HT-29 (cell line): ENCODE data around the gene PLEKHG5. TPM values are rescaled to one million over a fixed set of nuclear protein-coding genes. Genes with fewer than 3 reads are reported as not detected.

Source experiments
- DNase-seq: peaks from one replicate; pipeline ENCODE4 v3.0.0-alpha.2; 2015; ENCODE audit warnings: low spot score
- total RNA-seq: library from RNA; depleted of rRNA; stranded (reverse); fragments of >200 nt; shearing (Covaris generic); gene quantifications from 2 replicates; pipeline ENCODE4 v1.2.3, GENCODE V29; 2014; rRNA removed

PLEKHG5 gene, protein sequence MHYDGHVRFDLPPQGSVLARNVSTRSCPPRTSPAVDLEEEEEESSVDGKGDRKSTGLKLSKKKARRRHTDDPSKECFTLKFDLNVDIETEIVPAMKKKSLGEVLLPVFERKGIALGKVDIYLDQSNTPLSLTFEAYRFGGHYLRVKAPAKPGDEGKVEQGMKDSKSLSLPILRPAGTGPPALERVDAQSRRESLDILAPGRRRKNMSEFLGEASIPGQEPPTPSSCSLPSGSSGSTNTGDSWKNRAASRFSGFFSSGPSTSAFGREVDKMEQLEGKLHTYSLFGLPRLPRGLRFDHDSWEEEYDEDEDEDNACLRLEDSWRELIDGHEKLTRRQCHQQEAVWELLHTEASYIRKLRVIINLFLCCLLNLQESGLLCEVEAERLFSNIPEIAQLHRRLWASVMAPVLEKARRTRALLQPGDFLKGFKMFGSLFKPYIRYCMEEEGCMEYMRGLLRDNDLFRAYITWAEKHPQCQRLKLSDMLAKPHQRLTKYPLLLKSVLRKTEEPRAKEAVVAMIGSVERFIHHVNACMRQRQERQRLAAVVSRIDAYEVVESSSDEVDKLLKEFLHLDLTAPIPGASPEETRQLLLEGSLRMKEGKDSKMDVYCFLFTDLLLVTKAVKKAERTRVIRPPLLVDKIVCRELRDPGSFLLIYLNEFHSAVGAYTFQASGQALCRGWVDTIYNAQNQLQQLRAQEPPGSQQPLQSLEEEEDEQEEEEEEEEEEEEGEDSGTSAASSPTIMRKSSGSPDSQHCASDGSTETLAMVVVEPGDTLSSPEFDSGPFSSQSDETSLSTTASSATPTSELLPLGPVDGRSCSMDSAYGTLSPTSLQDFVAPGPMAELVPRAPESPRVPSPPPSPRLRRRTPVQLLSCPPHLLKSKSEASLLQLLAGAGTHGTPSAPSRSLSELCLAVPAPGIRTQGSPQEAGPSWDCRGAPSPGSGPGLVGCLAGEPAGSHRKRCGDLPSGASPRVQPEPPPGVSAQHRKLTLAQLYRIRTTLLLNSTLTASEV
- 12.5 and 14.6 TPM in 2 replicates for total RNA-seq

DNA sequence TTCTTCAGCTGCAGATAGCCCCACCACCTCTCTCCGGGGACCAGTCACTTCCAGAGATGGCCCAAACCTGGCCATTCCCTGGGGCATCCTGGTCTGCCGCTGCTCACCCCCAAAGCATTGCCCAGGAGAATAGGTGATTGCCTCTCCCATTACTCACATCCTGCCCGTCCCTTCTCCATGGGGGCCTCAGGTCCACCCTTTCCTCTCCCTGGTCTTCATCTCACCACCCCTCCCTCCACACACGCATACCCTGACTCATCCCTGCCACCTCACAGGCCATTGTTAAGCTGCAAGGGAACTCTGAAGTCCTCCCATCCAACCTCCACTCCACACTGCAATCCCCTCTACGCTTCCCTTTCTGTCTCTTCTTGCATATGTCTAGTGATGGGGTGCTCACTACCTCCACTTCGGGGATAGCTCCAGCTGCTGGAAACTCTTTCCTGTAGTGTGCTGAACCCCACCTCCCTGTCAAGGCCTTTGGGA lies at the start of gene PLEKHG5:
TSS of gene PLEKHG5 (minus strand) at position 188 of the 483 bp plus-strand sequence. CDS start 14,096 bp downstream, outside the sequence.
- no peak for DNase-seq

DNA sequence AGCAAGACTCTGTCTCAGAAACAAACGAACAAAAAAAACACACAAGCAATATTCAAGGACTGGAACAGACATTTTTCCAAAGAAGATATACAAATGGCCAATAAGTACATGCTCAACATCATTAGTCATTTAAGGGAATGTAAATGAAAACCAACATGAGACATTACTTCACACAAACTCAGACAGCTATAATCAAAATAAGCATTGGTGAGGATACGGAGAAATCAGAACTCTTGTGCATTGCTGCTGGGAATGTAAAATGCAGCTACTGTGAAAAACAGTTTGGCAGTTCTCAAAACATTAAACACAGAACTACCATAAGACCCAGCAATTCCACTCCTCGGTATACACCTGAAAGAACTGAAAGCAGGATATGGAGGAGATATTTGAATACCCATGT lies 47.5 kb upstream of the PLEKHG5 start:
- no peak for DNase-seq

DNA sequence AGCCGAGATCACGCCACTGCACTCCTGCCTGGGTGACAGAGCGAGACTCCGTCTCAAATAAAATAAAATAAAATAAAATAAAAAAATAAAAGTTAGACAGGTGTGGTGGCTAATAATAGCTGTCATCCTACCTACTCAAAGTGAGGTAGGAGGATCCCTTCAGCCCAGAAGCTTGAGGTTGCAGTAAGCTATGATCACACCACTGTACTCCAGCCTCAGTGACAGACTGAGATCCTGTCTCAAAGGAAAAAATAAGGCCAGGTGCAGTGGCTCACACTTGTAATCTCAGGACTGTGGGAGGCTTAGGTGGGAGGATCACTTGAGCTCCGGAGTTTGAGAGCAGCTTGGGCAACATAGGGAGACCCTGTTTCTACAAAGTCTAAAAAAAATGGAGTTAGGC lies 44.8 kb upstream of the PLEKHG5 start:
- no peak for DNase-seq

DNA sequence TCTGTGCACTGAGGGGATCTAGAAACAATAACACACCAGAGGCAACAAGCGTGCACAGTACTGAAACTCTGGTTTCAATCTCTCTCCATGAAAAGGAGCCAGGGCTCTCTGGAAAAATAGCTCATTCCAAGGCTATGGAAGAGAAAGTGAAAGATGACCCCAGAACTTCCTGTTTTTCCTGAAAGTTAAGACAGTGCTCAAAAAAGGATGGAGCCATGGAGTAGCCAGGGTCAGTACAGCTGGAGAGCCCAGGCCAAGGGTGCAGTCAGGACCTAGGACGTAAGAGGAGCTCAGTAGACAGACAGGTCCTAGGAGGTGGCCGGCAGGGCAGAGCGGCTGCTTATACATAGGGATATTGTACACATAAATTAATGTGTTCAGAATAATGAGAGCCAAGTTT lies 43.7 kb upstream of the PLEKHG5 start:
- no peak for DNase-seq

DNA sequence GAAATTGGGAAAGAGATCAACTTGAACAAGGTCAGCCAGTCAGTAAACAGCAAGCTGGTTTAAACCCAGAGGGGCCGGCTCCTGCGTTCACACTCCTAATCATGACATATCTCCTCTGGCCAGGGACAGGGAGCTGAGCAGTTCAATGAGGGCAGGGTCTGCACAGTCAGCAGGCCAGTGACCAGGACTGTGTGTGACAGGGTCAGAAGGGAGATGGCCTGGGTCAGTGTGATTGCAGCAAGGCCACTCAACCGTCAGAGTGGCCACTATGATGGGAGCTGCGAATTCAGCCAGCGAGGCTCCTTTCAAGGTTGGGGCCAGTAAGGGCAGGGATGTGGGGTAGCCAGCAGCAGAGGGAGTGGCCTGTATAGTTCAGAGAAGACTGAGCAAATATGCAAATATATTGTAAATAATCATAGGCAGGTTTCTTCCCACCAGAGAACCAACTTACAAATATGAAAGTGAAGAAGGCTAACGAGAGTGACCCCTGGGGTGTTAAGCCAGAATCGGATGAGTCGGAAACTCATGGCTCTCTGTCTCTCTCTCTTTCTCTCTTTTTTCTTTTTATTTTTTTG lies 42.9 kb upstream of the PLEKHG5 start:
- no peak for DNase-seq

DNA sequence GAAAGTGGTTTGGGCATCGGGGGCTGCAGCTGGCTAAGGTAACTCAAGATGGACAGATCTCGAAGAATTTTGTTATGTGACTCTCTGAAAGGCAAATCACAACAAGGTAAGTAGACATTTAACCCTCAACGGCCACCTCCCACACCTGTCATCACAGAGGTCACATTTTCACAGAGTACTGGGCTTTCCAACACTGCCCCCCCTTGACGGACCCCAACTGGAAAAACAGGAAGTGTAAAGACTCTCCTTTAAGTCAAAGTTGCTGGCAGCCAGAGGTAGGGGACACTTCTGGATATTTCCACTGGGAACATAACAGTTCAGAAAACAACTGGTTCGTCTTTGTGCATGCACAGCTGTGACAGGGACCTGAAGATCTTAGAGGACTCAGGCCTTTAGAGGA lies 40.5 kb upstream of the PLEKHG5 start:
- DNase-seq = no peak

DNA sequence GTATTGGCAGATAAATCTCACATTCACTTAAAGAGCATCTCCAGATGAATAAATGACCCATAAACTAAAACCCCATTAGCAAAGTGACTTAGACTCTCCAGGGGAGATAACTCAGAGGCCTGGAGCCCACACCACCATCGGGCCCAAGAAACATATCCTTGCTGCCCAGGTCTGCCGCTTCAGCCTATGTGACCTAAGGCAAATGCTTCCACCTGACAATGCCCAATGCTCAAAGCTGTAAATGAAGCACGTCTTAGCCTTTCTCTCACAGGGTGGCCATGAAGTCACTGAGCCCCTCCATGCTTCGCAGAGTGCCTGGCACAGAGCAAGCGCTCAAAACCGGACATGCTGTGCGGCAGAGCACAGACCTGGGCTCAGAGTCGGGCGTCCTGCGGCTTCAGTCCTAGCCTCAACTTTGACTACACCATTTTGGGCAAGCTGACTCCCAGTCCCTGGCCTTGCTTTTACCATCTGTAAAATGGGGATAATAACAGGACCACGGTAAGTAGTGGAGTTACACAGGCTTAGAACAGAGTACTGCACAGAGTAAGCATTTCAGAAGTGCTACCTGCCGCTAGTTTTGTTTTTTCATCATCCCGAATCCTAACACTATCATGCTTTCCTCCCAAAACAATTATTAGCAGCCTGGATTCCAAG lies 39.2 kb upstream of the PLEKHG5 start:
- no peak for DNase-seq

DNA sequence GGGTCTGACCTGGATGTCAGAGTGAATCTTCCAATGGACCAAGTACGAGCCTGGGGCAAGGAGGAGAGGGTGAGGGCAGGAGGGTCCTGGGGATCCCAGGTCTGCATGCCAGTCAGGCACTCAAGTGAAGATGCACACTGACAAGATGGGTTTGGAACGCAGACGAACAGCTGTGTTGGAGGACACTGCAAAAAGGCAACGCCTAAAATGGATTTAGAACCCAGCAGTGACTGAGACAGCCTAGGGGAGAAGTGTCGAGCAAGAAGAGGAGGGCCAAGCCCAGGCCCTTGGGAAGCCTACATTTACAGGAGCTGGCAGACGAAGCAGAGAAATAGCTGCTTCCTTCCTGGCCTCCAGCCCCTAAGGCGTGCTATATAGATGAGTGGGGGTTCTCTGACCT lies 37.0 kb upstream of the PLEKHG5 start:
- DNase-seq = no peak

DNA sequence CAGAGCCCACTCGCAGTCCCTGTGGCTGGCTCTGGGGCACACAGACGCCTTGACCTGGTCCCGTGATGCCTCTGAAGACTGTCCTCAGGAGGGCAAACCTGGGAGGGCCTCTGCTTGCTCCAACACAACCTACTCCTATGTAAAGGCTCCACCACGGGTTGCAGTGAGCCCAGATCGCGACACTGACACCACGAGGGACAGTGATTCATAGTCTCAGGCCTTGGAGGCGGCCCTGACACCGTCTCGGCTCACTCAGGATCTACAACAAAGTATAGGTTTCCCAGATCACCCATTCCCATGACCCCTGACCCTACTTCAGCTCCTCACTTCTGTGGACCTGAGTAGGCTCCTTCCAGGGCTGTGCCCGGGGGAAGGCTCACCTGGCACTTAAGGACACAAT lies 34.8 kb upstream of the PLEKHG5 start:
- no peak for DNase-seq

DNA sequence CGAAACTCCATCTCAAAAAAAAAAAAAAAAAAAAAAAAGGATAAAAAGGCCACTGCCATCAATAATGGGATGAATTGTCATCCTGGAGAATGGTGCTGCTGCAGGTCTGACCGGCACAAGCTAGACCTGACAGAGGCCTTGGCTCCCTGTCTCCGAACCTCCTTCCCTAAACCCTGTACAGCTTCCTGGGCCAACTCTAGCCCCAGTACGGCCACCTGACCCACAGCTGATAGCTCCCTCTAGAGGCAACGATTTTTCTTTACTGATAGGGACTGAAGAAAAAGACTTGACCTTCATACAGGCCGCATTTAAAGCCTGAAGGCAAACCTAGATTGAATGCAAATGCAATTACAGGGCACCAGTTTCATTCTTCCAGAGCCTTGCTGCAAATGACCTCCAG lies 32.1 kb upstream of the PLEKHG5 start:
- DNase-seq = peak; percentile 62

DNA sequence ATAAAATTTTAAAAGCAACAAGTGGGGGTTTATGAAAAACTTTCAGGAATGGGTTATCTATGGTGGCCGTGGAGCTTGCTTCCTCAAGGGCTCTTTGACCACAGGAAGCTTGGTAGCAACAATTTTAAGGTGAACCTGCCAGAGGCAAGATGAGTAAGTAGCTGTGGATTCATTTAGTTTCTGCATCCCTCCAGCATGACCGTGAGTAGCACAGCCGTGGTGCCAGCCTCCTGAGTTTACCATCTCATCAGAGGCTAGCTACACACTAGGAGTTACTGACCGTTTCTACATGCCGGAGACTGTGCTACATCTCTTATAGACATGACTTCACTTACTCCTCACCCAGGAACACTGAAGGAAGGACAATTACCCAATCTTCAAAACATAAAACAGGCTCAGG lies 30.1 kb upstream of the PLEKHG5 start:
- DNase-seq = no peak

DNA sequence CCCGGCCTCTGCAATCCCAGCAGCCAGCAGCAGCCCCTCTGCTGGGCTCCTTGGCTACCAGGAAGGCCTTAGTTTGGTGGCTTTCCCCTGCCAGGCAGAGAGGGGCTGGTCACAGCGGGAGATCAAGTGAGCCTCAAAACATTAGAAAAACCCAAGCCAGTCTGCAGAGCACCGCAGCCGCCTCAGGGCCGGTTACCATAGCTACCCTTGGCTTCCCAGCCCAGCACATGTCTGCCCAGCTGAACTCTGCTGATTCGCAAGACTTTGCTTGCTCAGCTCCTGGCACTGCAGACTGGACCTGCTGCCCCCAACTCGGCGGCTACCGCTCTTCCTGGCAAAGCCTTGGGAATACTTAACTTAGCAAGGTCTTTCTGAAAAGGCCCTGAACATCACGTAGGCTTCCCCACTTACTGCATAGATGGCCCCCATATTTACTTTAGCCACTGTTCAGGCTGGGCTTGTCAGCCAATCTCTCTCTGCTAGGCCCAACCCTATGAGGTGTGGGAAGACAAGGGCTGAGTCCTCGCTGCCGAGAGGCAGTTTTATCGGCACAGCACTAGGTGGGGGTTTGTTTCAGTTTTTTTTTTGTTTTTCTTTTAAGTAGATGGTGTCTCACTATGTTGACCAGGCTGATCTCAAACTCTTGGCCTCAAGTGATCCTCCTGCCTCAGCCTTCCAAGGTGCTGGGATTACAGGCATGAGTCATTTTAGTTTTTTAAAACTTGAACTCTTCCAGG lies 28.6 kb upstream of the PLEKHG5 start:
- no peak for DNase-seq

DNA sequence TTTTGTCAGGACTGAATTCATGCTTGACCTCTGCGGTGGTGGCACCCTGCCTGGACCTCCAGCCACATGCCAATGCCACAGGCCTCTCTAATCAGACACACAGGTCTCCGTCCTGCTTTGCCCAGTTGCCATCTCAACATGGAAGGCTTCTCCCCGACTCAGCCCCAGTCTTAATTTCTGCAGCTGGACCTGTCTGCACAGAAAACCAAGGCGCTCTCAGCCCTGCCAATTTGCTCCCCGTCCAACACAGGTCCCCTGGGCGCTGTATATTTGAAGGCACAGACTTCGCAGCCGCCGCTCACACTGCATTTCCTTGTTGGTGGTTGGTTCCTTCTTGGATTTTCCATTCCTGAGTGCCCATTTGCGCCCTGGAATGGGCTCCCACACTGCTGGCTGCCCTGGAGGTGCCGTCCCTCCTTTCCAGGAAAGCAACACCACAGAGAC lies 28.0 kb upstream of the PLEKHG5 start:
- DNase-seq = no peak

DNA sequence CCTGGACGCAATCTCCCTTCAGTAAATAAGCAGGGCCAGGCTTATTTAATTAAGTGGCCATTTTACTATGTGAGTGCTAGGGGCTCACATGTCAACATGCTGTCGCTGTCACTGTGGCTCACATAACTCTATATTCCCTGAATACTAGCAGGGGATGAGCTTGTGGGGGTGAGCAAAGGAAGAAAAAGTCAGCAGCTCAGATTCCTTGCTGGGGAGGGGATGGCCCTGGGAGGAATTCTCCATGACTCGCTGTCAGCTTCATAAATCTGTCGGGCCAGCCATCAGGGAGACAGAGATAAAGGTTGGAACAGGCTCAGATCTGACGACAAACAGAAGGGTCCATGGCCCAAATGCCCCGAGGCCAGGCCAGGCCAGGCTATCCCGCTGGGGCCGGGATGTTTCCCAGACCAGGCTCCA lies 26.0 kb upstream of the PLEKHG5 start:
- DNase-seq = no peak

DNA sequence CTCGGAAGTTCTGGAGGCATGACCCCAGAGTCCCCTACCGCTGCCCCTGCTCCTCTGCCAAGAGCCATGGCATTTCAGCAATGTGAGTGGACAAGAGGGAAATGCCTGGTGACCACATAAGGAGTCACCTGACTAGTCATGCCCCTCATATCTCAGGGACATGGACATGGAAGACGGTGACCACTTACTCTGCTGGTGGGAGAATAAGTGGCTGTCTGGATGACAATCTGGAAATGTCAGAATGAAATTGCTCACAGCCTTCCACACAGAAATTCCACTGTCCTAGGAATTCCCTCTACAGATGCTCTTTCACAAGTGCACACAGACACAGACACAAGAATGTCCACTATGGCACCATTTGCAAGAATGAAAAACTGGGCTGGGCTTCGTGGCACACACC lies 24.3 kb upstream of the PLEKHG5 start:
- no peak for DNase-seq

DNA sequence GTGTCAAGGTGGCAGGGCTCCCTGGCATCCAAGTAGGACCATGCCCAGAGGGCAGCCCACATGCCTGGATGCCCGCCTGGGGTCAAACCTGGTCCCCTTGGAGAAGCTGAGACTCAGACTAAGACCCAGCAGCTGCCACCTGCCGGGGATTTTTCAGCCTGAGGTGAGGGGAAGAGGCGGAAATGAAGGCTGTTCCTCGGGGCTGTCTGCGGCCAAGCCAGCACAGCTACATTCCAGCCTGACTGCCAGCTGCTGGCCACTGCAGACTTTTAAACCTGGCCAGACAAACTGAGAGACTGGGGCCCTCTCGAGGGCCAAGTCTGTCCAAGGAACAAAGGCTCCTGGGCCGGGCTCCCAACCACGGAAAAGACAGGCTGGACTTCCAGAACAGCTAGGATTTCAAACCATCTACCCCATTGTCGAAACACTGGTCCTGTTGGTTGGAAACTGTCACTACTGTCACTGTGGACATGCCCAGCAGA lies 21.9 kb upstream of the PLEKHG5 start:
- peak; percentile 52 for DNase-seq

DNA sequence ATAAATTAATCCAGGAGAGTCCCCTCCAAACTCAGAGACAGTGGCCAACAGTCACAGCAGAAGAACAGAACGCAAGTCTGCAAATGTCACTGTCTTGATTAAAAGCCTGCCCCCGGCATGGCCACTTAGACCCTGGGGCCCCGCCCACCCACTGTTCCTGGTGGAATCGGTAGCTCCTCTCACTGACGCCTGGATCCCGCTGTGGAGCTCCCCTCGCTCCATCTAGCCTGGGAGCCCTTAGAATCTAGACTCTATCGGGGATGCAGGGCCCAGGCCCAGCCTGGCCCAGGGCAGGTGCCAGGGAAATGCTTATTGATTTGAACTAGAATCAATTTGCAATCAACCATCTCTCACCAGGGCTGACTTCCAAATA lies 21.4 kb upstream of the PLEKHG5 start:
- no peak for DNase-seq

DNA sequence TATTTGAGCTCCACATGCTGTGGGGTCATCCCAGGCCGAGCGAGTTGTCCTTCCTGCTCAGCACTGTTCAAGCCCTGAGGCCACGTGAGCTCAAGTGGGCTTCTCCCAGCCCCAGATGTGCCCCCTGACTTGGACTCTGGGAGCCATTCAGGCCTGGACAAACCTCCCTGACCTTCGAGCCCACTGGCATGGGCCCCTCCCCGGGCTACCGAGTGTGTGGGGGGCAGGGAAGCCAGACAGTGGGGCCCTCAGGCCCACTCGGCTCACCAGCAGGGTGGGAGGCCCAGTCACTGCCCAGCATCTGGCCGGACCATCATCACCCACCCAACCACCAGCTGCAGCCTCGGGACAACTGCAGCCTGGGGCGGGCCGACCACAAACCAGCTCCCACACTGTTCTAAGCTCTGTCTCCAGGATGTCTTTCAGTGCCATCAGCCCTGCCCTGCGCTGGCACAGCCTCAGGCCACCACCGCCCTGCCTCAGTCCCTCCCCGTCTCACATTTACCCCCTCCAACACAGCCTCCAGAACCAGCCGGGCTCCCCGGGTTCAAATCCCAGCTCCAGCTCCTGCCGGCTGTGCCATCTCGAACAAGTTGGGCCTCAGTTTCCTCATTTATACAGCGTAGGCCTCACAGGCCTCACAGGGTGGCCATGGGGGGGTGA lies 20.9 kb upstream of the PLEKHG5 start:
- DNase-seq = no peak

DNA sequence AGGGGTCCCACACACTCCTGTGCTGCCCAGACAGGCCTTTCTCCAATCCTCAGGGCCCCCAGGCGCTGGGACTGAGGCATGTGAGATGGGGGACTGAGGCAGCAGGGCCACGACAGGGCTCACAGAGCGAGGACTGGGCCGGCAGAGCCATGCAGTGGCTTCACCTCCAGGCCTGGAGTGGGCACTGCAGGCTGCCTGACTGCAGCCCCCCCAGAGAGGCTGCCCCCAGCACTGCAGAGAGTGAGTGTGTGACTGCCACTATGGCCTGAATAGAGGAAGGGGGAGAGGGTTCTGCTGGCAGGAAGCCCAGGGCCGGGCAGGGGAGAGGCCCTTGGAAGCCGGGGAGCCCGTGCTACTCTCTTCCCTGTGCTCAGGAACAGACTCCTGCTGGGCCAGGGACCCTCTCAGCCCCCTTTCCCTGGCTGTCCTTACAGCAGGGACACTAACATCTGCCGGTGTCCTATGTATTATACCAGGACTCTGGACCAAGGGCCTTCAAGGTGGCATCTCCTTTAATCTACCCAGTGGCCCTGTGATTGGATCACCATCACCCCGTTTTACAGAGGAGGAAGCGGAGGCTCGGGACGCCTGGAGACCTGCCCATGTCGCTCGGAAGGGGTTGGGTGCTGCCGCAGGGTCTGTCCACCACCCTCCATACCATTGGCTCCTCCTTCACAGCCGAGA lies 20.2 kb upstream of the PLEKHG5 start:
- no peak for DNase-seq
